Measurements from ENCODE around the gene BST1. TPM values are rescaled to one million over a fixed set of nuclear protein-coding genes. Genes with fewer than 3 reads are reported as not detected.

BST1 gene
- total RNA-seq, 1 experiment from 2014 or later: not detected

GRCh38 chr4:15778289-15779241, 75.7 kb downstream of the BST1 start, which contains the start of gene CD38:
Gene CD38, plus strand, starts transcription at chr4:15778328. Its CDS starts 87 bp downstream, at chr4:15778415.
- H3K79me2 ChIP-seq (ENCODE audit: insufficient read depth, low read length): no peaks in the 10 kb centered on the region
- no peaks in the 10 kb centered on the region for H3K9me3 ChIP-seq (ENCODE audit: control insufficient read depth, low read depth, low read length)
- H3K27me3 ChIP-seq (ENCODE audit: insufficient read depth, low read length): peaks cover 20% of the 10 kb centered on the region
- H4K8ac ChIP-seq (replicated peaks; ENCODE audit: insufficient read length, low read depth, low read length): no peak within 1 kb of the TSS
- H3K14ac ChIP-seq (ENCODE audit: insufficient read depth, low read length): no peak within 1 kb of the TSS
- H3K27ac ChIP-seq (ENCODE audit: insufficient read length, low read depth, low read length): no peak within 1 kb of the TSS
- H3K27me3 Mint-ChIP-seq (ENCODE audit: low read depth): peaks cover 79% of the 10 kb centered on the region
- TF ChIP-seq CTCF (conservative IDR thresholded peaks at IDR 0.05): no peak
- H3K18ac ChIP-seq (ENCODE audit: insufficient read length, low read depth, low read length): no peak within 1 kb of the TSS
- H3K9ac ChIP-seq (ENCODE audit: extremely low read depth, insufficient read length, low read length): no peak within 1 kb of the TSS
- no peaks in the 10 kb centered on the region for H4K20me1 ChIP-seq (ENCODE audit: control insufficient read depth, insufficient read depth, insufficient read length)
- no peak within 1 kb of the TSS for H2BK5ac ChIP-seq (ENCODE audit: insufficient read length, low read length)
- H3K4me1 Mint-ChIP-seq: peaks cover 9 to 14% of the 10 kb centered on the region in 2 experiments
- no peaks in the 10 kb centered on the region for H3K4me1 ChIP-seq (ENCODE audit: insufficient read depth, low read length)
- H3K4me3 Mint-ChIP-seq: peak within 1 kb of the TSS; percentile 67 to 84
- no peak within 1 kb of the TSS for H3T11ph ChIP-seq (ENCODE audit: low read length)
- no peak within 1 kb of the TSS for H2BK20ac ChIP-seq (ENCODE audit: low read depth, low read length, poor library complexity, severe bottlenecking)
- no peak within 1 kb of the TSS for H3K27ac Mint-ChIP-seq
- no CpG with 5 or more reads among the region's 76 CpGs for WGBS (ENCODE audit: extremely low coverage, insufficient read length, low lambda C conversion rate)
- peaks cover 12% of the 10 kb centered on the region for H3K23me2 ChIP-seq (ENCODE audit: insufficient read length, low read depth, low read length, poor library complexity, severe bottlenecking)
- no peak within 1 kb of the TSS for H3K56ac ChIP-seq (ENCODE audit: insufficient read length, low read depth, low read length)
- H3K36me3 Mint-ChIP-seq (ENCODE audit: insufficient read depth in 1 of 3, low read depth in 3 of 3): no peaks in the 10 kb centered on the region
- peak within 1 kb of the TSS; percentile 81 for H3K4me2 ChIP-seq (ENCODE audit: insufficient read depth, insufficient read length, low read length)
- H3K9me3 Mint-ChIP-seq: no peaks in the 10 kb centered on the region
- no peak within 1 kb of the TSS for H2BK15ac ChIP-seq (ENCODE audit: low read depth, low read length)
- no peak within 1 kb of the TSS for H4K91ac ChIP-seq (ENCODE audit: insufficient read length, low read depth, low read length)
- H2BK120ac ChIP-seq (ENCODE audit: low read depth, low read length, poor library complexity, severe bottlenecking): no peak within 1 kb of the TSS
- no peak within 1 kb of the TSS for H2AK5ac ChIP-seq (ENCODE audit: insufficient read length, low read length)
- H3K4ac ChIP-seq (ENCODE audit: low read depth, low read length): no peak within 1 kb of the TSS
- DNase-seq: peak; percentile 60
- no peak within 1 kb of the TSS for H4K5ac ChIP-seq (ENCODE audit: insufficient read length, low read depth, low read length)
- no peak within 1 kb of the TSS for H2AFZ ChIP-seq (ENCODE audit: low read length)
- no peak within 1 kb of the TSS for H2BK12ac ChIP-seq (ENCODE audit: insufficient read length, low read depth, low read length)
- no peaks in the 10 kb centered on the region for H3K79me1 ChIP-seq (ENCODE audit: insufficient read depth, low read depth, low read length, poor library complexity, severe bottlenecking)
- no peak within 1 kb of the TSS for H3K23ac ChIP-seq (ENCODE audit: insufficient read length, low read depth, low read length)
